Astrocyte (in vitro differentiated cells and primary cell): ENCODE results near the gene DACT2. TPM values are rescaled to one million over a fixed set of nuclear protein-coding genes. Genes with fewer than 3 reads are reported as not detected.
"Not testable (repeated sequence)": the region's sequence is repeated elsewhere in the genome, so short reads cannot be mapped to it uniquely, and the experiment has no call there.

Experiments used
- DNase-seq: peaks from one replicate; pipeline ENCODE4 v3.0.0-alpha.2; 2010; ENCODE audit warnings: low read depth
- FAIRE-seq: peaks from 2 replicates; lab custom pipeline; 2011; peaks lifted over from hg19 to GRCh38; lab: Jason Lieb, UNC
- H2AFZ ChIP-seq: 2 replicates; pipeline ENCODE4 v1.6.0; 2012; ENCODE audit warnings: low read depth, low read length, inconsistent platforms
- H3K27ac ChIP-seq: 2 replicates; pipeline ENCODE4 v1.5.1; 2011; ENCODE audit warnings: low read depth, low read length, inconsistent platforms
- H3K27me3 ChIP-seq: 2 replicates; pipeline ENCODE4 v1.6.0; 2011; ENCODE audit warnings: low read length, inconsistent platforms; ENCODE audit not compliant: insufficient read depth
- H3K36me3 ChIP-seq: 2 replicates; pipeline ENCODE4 v1.5.1; 2011; ENCODE audit warnings: low read length, inconsistent platforms; ENCODE audit not compliant: insufficient read depth
- H3K4me1 ChIP-seq: 2 replicates; pipeline ENCODE4 v1.5.1; 2011; ENCODE audit warnings: low read length, inconsistent platforms; ENCODE audit not compliant: insufficient read depth
- H3K4me2 ChIP-seq: 2 replicates; pipeline ENCODE4 v1.6.0; 2012; ENCODE audit warnings: low read length, inconsistent platforms
- H3K4me3 ChIP-seq: 2 replicates; pipeline ENCODE4 v1.5.1; 2011; ENCODE audit warnings: low read depth, mild to moderate bottlenecking, low read length, inconsistent platforms; ENCODE audit not compliant: insufficient read depth
- H3K79me2 ChIP-seq: 2 replicates; pipeline ENCODE4 v1.6.0; 2012; ENCODE audit warnings: mild to moderate bottlenecking, low read length, inconsistent platforms; ENCODE audit not compliant: insufficient read depth
- H3K9ac ChIP-seq: 2 replicates; pipeline ENCODE4 v1.6.0; 2012; ENCODE audit warnings: mild to moderate bottlenecking, low read length, inconsistent platforms
- H3K9me3 ChIP-seq: 2 replicates; pipeline ENCODE4 v1.5.1; 2012; ENCODE audit warnings: low read depth, mild to moderate bottlenecking, low read length, inconsistent platforms; ENCODE audit not compliant: insufficient read depth
- H4K20me1 ChIP-seq: 2 replicates; pipeline ENCODE4 v1.6.0; 2012; ENCODE audit warnings: low read length, inconsistent platforms; ENCODE audit not compliant: insufficient read depth
- H3K27ac Mint-ChIP-seq: one replicate; pipeline ENCODE4 v1.8.0; 2021; ENCODE audit warnings: mild to moderate bottlenecking, mixed read lengths; ENCODE audit not compliant: unreplicated experiment
- H3K27me3 Mint-ChIP-seq: one replicate; pipeline ENCODE4 v1.8.0; 2021; ENCODE audit warnings: low read depth, mixed read lengths; ENCODE audit not compliant: unreplicated experiment
- H3K36me3 Mint-ChIP-seq: one replicate; pipeline ENCODE4 v1.8.0; 2021; ENCODE audit warnings: low read depth, mixed read lengths; ENCODE audit not compliant: unreplicated experiment
- H3K4me1 Mint-ChIP-seq: one replicate; pipeline ENCODE4 v1.8.0; 2021; ENCODE audit warnings: low read depth, mixed read lengths; ENCODE audit not compliant: unreplicated experiment
- H3K4me3 Mint-ChIP-seq: one replicate; pipeline ENCODE4 v1.8.0; 2021; ENCODE audit warnings: mild to moderate bottlenecking, moderate library complexity, mixed read lengths; ENCODE audit not compliant: unreplicated experiment
- H3K9me3 Mint-ChIP-seq: one replicate; pipeline ENCODE4 v1.8.0; 2021; ENCODE audit warnings: mild to moderate bottlenecking, mixed read lengths; ENCODE audit not compliant: unreplicated experiment
- CTCF ChIP-seq: IDR thresholded peaks from 2 replicates; pipeline ENCODE4 v1.5.1; 2011; ENCODE audit warnings: low read depth, mild to moderate bottlenecking, inconsistent platforms, low read length, moderate library complexity; ENCODE audit not compliant: insufficient read depth
- EZH2 ChIP-seq: IDR thresholded peaks from 2 replicates; pipeline ENCODE4 v1.6.1; 2012; ENCODE audit warnings: mild to moderate bottlenecking, low read length, inconsistent platforms; ENCODE audit not compliant: insufficient read depth
- total RNA-seq: library from RNA; stranded (reverse); gene quantifications from 2 replicates; pipeline ENCODE4 v1.2.1, GENCODE V29; 2021

The DACT2 gene
- total RNA-seq, 1 donor from 2014 or later, result 0.20 TPM

- Histone ChIP-seq H2AFZ (no peak overlapping the region), H3K4me2 (no peak overlapping the region), H3K9me3 (peaks cover 18% of the 10 kb centered on the region), H3K79me2 (no peaks in the 10 kb centered on the region), H4K20me1 (no peaks in the 10 kb centered on the region), H3K4me3 (no peak overlapping the region), H3K4me1 (no peaks in the 10 kb centered on the region), H3K36me3 (no peaks in the 10 kb centered on the region), H3K27me3 (no peaks in the 10 kb centered on the region), H3K27ac (no peak overlapping the region), H3K9ac (no peak overlapping the region)
- DNase-seq, result no peak
- peaks cover 52% of the 10 kb centered on the region for H3K27me3 Mint-ChIP-seq
- no peak for FAIRE-seq
- TF ChIP-seq CTCF (no peak), EZH2 (no peak)
- H3K27ac Mint-ChIP-seq, result no peak overlapping the region
- peaks cover 3% of the 10 kb centered on the region for H3K9me3 Mint-ChIP-seq
- H3K4me1 Mint-ChIP-seq, result peaks cover 4% of the 10 kb centered on the region
- H3K4me3 Mint-ChIP-seq, result no peak overlapping the region
- no peaks in the 10 kb centered on the region for H3K36me3 Mint-ChIP-seq
Observed at GRCh38 chr6:168281826-168282225, 37.8 kb downstream of the DACT2 start.

GRCh38 chr6:168281314-168281713 lies 38.3 kb downstream of the DACT2 start:
- H3K4me2 ChIP-seq, H3K4me1 Mint-ChIP-seq, H3K4me1 ChIP-seq, H3K27ac Mint-ChIP-seq, FAIRE-seq, H3K27ac ChIP-seq, H3K9me3 Mint-ChIP-seq, H2AFZ ChIP-seq, H3K9ac ChIP-seq, H3K36me3 ChIP-seq, H3K27me3 ChIP-seq, H3K79me2 ChIP-seq, H3K4me3 Mint-ChIP-seq, H3K4me3 ChIP-seq, H3K36me3 Mint-ChIP-seq, H4K20me1 ChIP-seq, DNase-seq: not testable (repeated sequence)
- peaks cover 55% of the 10 kb centered on the region for H3K27me3 Mint-ChIP-seq
- peaks cover 18% of the 10 kb centered on the region for H3K9me3 ChIP-seq

- H3K79me2 ChIP-seq, result no peaks in the 10 kb centered on the region
- no peak overlapping the region for H3K4me2 ChIP-seq
- H3K9me3 ChIP-seq, result peaks cover 18% of the 10 kb centered on the region
- DNase-seq, result no peak
- H3K36me3 ChIP-seq, result no peaks in the 10 kb centered on the region
- Mint-ChIP-seq H3K27me3 (peaks cover 58% of the 10 kb centered on the region), H3K27ac (no peak overlapping the region), H3K9me3 (peaks cover 3% of the 10 kb centered on the region), H3K4me3 (no peak overlapping the region), H3K4me1 (peaks cover under 1% of the 10 kb centered on the region), H3K36me3 (no peaks in the 10 kb centered on the region)
- no peaks in the 10 kb centered on the region for H3K27me3 ChIP-seq
- no peak overlapping the region for H3K4me3 ChIP-seq
- no peaks in the 10 kb centered on the region for H4K20me1 ChIP-seq
- no peaks in the 10 kb centered on the region for H3K4me1 ChIP-seq
- H3K27ac ChIP-seq, result no peak overlapping the region
- no peak for FAIRE-seq
- no peak overlapping the region for H2AFZ ChIP-seq
- TF ChIP-seq EZH2 (no peak), CTCF (no peak)
- no peak overlapping the region for H3K9ac ChIP-seq
Observed at GRCh38 chr6:168280899-168281245, 38.7 kb downstream of the DACT2 start.
